Right lobe of liver (tissue), 6 donors: Measurements from ENCODE around the gene OPRM1. TPM values are rescaled to one million over a fixed set of nuclear protein-coding genes. Genes with fewer than 3 reads are reported as not detected.
"Not testable (repeated sequence)": the region's sequence is repeated elsewhere in the genome, so short reads cannot be mapped to it uniquely, and the experiment has no call there.

ENCODE experiments used
- ATAC-seq, 4 donors: fragments of 200-7000 bp; cut with Tn5 transposase; one replicate each; pipeline ENCODE4 v1.9.1; 2020; ENCODE audit warnings: mild to moderate bottlenecking in 4 of 4, moderate library complexity in 4 of 4
- DNase-seq, 3 donors: peaks; one replicate each; pipeline ENCODE4 v3.0.0-alpha.2; 2020
- H3K27ac ChIP-seq, 3 donors: fragments of 200-600 bp; one replicate each; pipeline ENCODE4 v1.8.0; 2022
- H3K27me3 ChIP-seq, 2 donors: fragments of 200-600 bp; one replicate each; pipeline ENCODE4 v1.8.0; 2022
- H3K36me3 ChIP-seq, 4 donors: fragments of 200-600 bp; sonication (generic) in 1 of 4; one replicate each; pipeline versions ENCODE4 v1.5.1 to v1.8.0; 2017 to 2022; ENCODE audit warnings: control low read depth in 1 of 4
- H3K4me1 ChIP-seq, 4 donors: fragments of 200-600 bp; sonication (generic) in 1 of 4; one replicate each; pipeline versions ENCODE4 v1.5.1 to v1.8.0; 2017 to 2022; ENCODE audit warnings: control low read depth in 1 of 4
- H3K4me3 ChIP-seq, 3 donors: fragments of 200-600 bp; one replicate each; pipeline ENCODE4 v1.8.0; 2022
- H3K9me3 ChIP-seq, 4 donors: fragments of 200-600 bp; sonication (generic) in 1 of 4; one replicate each; pipeline versions ENCODE4 v1.5.1 to v1.8.0; 2017 to 2022; ENCODE audit warnings: control low read depth in 1 of 4
- CTCF ChIP-seq, 4 donors: fragments of 200-600 bp in 3 of 4; fragments of 450-650 bp in 1 of 4; IDR thresholded peaks; one replicate each; pipeline versions ENCODE4 v1.5.1 to v1.8.0; 2016 to 2022; ENCODE audit warnings: antibody characterized with exemption in 4 of 4, mild to moderate bottlenecking in 2 of 4
- POLR2A ChIP-seq: fragments of 450-650 bp; IDR thresholded peaks from one replicate; pipeline ENCODE4 v1.6.1; 2017; ENCODE audit warnings: antibody characterized with exemption, mild to moderate bottlenecking
- WGBS: methylation state at CpG from one replicate; pipeline ENCODE4 v1.1.6; 2018; ENCODE audit warnings: low coverage, low lambda C conversion rate; ENCODE audit not compliant: insufficient coverage; ENCODE audit errors: missing lambda C conversion rate; 5-methylcytosine and 5-hydroxymethylcytosine counted together
- intact Hi-C, 2 donors: fragments of 100-400 bp; cut with DNase I; formaldehyde crosslinking; loops; one replicate each; pipeline versions ENCODE4 v1.11.2 to v1.14.1; 2022
- total RNA-seq, 6 experiments: library from RNA; depleted of rRNA in 2 of 6; stranded (reverse); fragments of >200 nt in 2 of 6; fragmentation: NEBNext Ultra II Directional in 3 of 6; extraction: Animal tissue kit (Norgen Biotek cat#: 25700) in 3 of 6; gene quantifications; one replicate each; pipeline versions ENCODE4 v1.1.0 to v1.2.4, GENCODE V29; 2016 to 2023
- donor health status: DM: no; HTN: yes; CAD: no.
- donor health status: DM: no; HTN: no; CAD: no.
- donor health status: DM: no; HTN: no; CAD: no.
- donor health status: DM: no; HTN: yes; CAD: no.
- donor health status: DM: no; HTN: yes; CAD: no.

OPRM1 gene
- total RNA-seq, 6 experiments from 2014 or later, result not detected

- intact Hi-C loops, result no loop called here
- no peaks in the 10 kb centered on the region for H3K27me3 ChIP-seq
- no peaks in the 10 kb centered on the region for H3K4me1 ChIP-seq
- 45% methylated on average over 2 of the region's 2 CpGs for WGBS
- no peaks in the 10 kb centered on the region for H3K36me3 ChIP-seq
- H3K4me3 ChIP-seq, result no peak overlapping the region
- DNase-seq (no peak), ATAC-seq (no peak)
- no peaks in the 10 kb centered on the region for H3K9me3 ChIP-seq
- no peak overlapping the region for H3K27ac ChIP-seq
- TF ChIP-seq POLR2A (no peak), CTCF (IDR thresholded peaks at IDR 0.05) (no peak)
Measured at GRCh38 chr6:154070041-154070440, 31.0 kb downstream of the OPRM1 start.

GRCh38 chr6:154070657-154071056 lies 31.6 kb downstream of the OPRM1 start:
- Histone ChIP-seq H3K27me3 (no peaks in the 10 kb centered on the region), H3K9me3 (no peaks in the 10 kb centered on the region), H3K36me3 (no peaks in the 10 kb centered on the region), H3K4me3 (no peak overlapping the region), H3K4me1 (no peaks in the 10 kb centered on the region), H3K27ac (no peak overlapping the region)
- 40% methylated on average over 1 of the region's 1 CpG for whole genome bisulfite sequencing
- ATAC-seq (no peak), DNase-seq (no peak)
- intact Hi-C loops, result no loop called here
- TF ChIP-seq POLR2A (no peak), CTCF (IDR thresholded peaks at IDR 0.05) (no peak)

- intact Hi-C loops, result no loop called here
- no peak overlapping the region for H3K27ac ChIP-seq
- WGBS, result 25% methylated on average over 1 of the region's 1 CpG
- H3K9me3 ChIP-seq, result no peaks in the 10 kb centered on the region
- no peak for ATAC-seq
- no peak for DNase-seq
- no peaks in the 10 kb centered on the region for H3K27me3 ChIP-seq
- no peak overlapping the region for H3K4me3 ChIP-seq
- no peaks in the 10 kb centered on the region for H3K36me3 ChIP-seq
- no peak for TF ChIP-seq POLR2A
- no peaks in the 10 kb centered on the region for H3K4me1 ChIP-seq
Measured at GRCh38 chr6:154071236-154071635, 32.2 kb downstream of the OPRM1 start.

GRCh38 chr6:154071711-154072110 lies 32.7 kb downstream of the OPRM1 start:
- ATAC-seq (no peak), DNase-seq (no peak)
- 35% methylated on average over 1 of the region's 1 CpG for WGBS
- Histone ChIP-seq H3K27me3 (no peaks in the 10 kb centered on the region), H3K36me3 (no peaks in the 10 kb centered on the region), H3K27ac (no peak overlapping the region), H3K9me3 (no peaks in the 10 kb centered on the region), H3K4me1 (no peaks in the 10 kb centered on the region), H3K4me3 (no peak overlapping the region)
- intact Hi-C loops, result no loop called here
- TF ChIP-seq CTCF (IDR thresholded peaks at IDR 0.05) (no peak), POLR2A (no peak)

GRCh38 chr6:154078596-154078995 lies 39.6 kb downstream of the OPRM1 start:
- H3K27ac ChIP-seq, H3K36me3 ChIP-seq, H3K9me3 ChIP-seq, intact Hi-C loops, ATAC-seq, H3K4me3 ChIP-seq, H3K27me3 ChIP-seq, DNase-seq, H3K4me1 ChIP-seq: not testable (repeated sequence)
- WGBS, result 44% methylated on average over 2 of the region's 2 CpGs
